NCI-H2227 (cell line): ENCODE measurements around the gene YBX3.

Experiments used
- DNase-seq: peaks from one replicate; lab custom pipeline; 2025; ENCODE audit not compliant: unreplicated experiment; lab: John Stamatoyannopoulos, UW

The YBX3 gene

GRCh38 chr12:10722502-10722904, 620 bp downstream of the YBX3 start:
- no peak for DNase-seq

DNA sequence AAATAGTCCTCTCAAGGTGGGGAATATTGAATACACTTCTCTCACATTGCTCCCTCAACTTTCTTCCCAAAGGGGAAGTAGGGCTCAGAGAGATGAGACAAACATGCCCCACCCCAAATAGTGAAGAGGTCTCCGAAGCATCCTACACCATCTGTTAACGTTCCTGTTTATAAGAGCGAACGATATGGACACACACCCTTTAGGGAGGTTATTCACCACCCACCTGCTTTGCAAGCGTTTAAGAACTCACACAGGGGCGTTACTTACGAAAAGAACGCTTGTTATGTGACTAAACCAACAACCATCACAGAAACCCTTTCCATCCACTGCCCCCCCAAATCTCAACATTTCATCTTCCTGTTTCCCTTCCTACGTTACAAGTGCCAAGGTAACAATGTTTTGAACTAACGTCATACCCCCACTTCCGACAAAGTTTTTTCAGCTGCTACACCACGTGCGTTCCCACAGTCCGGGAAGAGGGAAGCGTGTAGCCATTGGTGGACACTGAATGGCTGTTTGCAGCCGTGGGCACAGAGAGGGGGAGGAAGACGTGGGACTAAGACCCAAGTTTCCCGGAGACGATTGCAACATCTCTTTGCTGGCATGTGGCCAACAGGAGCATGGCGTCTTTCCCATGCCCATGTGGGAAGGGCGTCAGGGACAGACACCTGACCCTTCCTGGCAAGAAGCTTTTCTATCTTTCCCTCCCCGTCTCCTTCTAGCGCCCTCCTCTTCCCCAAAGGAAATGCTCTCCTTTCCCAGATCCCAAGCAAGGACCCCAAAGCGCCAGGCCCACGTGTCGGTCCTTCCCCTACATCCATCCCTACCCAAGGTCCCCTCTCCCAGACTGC, 1.2 kb downstream of the YBX3 start:
- DNase-seq = no peak

DNA sequence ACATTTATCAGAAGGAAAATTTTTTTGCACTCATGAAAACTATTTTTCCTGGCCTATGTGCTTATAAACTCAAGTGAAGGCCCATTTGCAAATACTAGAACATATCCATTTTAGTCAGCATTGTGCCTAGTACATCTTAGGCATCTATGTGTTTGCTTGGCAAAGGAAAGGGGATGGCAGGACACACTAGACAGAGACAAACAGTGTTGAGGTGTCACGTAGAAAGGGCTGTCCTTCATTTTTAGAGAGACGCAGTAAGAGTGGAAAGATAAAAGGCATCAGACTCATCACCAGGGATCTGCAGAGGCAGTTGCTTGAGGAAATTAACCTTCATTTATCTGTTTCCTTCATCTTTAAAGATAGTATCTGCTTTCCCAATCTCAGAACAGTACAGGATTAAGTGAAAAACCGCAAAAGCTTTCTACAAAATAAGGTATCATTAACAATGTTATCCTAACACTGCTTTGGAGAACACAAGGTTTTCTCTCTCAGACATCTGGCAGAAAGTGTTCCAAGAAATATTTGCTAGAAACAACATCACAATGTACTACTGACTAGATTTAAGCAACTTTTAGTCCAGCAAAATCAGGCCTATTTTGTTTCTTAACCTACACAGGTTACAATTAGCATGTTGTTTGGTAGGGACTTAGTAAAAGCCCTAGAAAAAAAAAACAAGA, 2.0 kb downstream of the YBX3 start:
- no peak for DNase-seq

- DNase-seq = no peak
Observed at GRCh38 chr12:10719482-10719881, 3.6 kb downstream of the YBX3 start.

DNA sequence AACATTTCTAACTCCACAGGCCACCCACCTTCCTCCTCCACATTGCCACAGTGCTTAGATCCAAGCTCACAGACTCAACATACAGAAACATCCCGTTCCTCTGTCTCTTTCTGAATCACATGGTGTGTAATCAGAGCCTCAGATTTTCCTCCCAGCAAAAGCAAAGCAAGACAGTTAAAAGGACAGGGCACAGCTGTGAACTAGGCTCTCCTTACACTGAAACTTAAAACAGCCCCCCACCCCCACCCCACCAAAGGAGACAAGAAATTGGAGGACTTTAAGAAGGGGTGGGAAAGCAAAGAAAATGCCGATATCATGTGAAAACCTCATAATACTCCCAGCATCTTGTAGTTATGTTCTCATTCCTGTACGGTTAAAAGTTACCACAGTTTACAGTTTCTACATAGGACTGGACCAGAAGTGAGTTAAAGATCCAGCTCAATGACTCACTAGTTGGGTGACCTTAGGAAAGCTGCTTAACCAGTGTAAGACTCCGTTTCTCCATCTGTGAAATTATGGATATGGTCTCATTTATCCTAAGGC, 4.8 kb downstream of the YBX3 start:
- DNase-seq = no peak

DNA sequence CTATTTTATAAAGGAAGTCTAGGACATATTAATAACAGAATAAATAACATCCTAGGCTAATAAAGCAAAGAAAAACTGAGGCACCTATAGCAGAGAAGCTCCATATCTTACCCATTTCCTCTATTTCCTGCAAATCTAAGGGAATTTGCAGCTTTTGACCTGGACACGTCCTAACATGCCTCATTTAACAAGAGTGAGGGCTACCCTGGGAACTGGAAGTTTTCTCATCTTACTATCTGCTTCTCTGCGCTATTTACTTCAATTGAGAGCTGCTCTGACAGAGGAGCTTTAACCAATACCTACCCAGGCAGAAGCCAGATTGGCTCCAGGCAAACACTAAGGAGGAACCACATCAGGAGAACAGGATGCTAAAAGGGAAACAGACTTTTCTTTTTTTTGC, 5.7 kb downstream of the YBX3 start:
- DNase-seq = no peak

GRCh38 chr12:10716704-10717315, 6.3 kb downstream of the YBX3 start:
- no peak for DNase-seq

GRCh38 chr12:10716277-10716676, 6.8 kb downstream of the YBX3 start:
- no peak for DNase-seq

- DNase-seq = no peak
Observed at GRCh38 chr12:10715491-10715890, 7.6 kb downstream of the YBX3 start.

GRCh38 chr12:10709808-10710207, 13.3 kb downstream of the YBX3 start:
- no peak for DNase-seq

DNA sequence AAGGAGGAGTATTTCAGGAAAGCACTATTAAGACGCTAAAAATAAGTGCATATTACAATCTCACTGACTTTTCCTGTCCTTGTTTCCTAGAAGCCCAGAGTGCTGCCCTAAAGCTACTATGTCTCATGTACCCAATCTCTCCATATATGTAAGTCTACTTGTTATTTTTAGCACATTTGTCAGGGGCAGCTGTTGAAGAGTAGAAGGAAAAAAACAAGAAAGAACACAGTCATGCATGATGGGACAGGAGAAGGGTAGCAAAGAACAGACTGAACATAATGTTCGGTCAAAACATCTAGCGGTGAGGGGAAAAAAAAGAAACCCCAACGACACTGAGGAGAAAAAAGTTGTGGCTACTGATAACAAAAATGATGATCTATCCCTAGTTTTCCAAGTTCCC, 14.3 kb downstream of the YBX3 start:
- no peak for DNase-seq

DNA sequence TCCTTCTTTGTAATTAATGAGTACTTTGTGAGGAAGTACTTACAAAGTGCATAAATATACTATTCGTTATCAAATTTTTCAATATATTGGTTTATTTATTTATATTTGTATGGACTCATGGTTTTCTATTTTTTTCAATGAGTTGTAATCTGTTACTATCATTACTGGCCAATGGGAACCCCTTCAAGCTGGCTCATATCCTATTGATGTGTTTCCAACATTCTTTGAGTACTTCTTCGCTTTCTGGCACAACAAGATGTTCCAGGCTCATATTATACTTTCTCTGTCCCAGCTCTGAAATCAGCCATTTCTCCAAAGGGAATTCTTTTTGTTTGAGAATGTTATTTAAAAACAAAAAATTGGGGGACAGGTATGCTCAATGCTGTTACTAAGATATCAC, 17.5 kb downstream of the YBX3 start:
- DNase-seq = no peak

- no peak for DNase-seq
Observed at GRCh38 chr12:10701843-10702242, 21.3 kb downstream of the YBX3 start.

- no peak for DNase-seq
Observed at GRCh38 chr12:10701131-10701681, 21.9 kb downstream of the YBX3 start.

DNA sequence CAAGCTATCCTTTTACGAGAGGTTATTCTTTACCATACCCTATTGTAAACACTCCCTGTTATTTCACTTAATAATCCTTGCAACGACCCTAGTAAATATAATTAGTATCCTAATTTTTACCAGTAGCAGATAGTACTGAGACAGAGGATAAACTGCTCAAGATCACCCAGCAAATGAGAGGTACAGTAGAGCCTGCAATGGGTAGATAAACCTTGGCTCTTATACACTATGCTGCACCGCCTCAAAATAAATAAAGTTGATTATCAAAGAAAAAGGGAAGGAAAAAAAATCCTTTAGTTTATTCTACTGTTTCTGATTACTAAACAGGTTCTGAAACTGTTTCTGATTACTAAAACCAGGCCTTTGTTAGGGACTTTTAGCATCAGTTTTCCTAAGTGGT, 22.5 kb downstream of the YBX3 start:
- DNase-seq = no peak

- no peak for DNase-seq
Observed at GRCh38 chr12:10697862-10698261, 25.3 kb downstream of the YBX3 start.

DNA sequence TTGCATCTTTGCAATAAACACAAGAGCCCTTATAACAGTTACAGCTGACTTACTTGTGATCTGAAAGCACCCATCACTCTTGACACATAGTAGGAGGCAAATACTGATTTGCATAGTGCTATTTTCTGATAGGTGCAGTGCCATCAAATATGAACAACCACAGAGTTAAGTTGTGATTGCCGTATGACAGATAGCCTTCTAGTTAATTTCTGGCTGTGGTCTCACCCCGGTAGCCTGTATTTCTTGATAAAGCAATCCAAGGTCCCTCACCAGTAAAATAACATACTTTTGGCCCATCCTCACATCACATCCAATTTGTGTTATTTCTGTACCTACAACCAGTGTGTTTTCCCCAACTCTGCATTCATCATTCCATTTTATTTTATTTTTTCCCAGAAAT, 26.0 kb downstream of the YBX3 start:
- no peak for DNase-seq

GRCh38 chr12:10690906-10691305, 32.2 kb downstream of the YBX3 start:
- DNase-seq = no peak

GRCh38 chr12:10689146-10689545, 34.0 kb downstream of the YBX3 start:
- DNase-seq = no peak

DNA sequence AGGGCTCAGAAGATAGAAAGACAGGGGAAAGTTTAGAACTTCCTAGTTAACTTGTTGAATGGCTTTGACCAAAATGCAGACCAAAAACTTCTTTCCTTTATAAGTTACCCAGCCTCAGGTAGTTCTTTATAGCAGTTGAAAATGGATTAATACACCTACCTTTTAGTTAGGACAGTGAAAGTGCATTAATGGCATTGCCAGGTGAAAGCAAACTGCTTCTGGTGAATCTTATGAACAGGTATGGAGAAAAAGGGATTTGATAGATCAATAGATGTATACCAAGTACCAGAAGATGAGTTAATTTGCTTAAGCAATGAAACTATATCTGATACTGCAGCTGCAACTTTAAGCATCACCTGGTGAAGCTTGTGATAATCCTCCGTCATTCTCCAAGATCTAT, 35.1 kb downstream of the YBX3 start:
- no peak for DNase-seq

DNA sequence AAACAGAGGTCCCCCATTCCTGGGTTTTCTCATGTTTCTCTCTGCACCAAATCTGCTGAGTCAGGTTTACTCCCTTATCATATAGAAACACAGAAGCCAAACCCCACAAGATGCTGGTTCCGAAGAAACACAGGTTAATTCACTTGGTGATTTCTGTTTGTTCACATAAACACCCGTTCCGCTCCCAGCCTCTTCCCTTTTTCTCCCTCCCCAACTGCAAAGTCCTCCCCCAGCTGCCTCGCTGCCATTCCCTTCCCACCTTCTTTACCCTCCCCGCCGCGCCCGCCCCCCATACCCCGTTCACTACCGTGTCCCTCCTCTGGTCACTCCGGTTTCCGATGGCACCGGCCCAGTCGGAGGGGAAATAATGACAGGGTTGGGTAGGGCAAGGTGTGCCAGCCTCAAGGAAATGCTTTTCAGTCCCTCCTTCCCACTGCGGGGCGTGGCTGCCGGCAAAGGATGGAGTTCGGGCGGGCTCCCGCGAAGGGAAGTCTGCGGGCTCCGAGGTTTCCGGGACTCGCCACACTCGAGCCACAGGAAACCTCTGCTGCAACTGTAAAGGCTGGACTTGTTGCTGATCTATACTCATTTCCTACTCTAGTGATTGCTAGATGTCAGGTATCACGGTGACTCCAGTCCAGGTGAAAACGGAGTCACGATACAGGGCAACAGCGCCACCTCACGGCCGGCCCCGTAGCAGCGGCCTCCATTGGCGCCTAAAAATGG, 49.3 kb downstream of the YBX3 start, which contains the start of gene STYK1:
TSS of gene STYK1 (minus strand) at position 394 of the 726 bp plus-strand sequence. CDS start 39,434 bp downstream, outside the sequence.
- DNase-seq = peak; percentile 59
